ENCODE measurements around the gene SAP30BP. TPM values are rescaled to one million over a fixed set of nuclear protein-coding genes. Genes with fewer than 3 reads are reported as not detected.

Gene SAP30BP
- 10 to 100 TPM; 58.0 to 78.9 (median 61.7) TPM for total RNA-seq

DNA sequence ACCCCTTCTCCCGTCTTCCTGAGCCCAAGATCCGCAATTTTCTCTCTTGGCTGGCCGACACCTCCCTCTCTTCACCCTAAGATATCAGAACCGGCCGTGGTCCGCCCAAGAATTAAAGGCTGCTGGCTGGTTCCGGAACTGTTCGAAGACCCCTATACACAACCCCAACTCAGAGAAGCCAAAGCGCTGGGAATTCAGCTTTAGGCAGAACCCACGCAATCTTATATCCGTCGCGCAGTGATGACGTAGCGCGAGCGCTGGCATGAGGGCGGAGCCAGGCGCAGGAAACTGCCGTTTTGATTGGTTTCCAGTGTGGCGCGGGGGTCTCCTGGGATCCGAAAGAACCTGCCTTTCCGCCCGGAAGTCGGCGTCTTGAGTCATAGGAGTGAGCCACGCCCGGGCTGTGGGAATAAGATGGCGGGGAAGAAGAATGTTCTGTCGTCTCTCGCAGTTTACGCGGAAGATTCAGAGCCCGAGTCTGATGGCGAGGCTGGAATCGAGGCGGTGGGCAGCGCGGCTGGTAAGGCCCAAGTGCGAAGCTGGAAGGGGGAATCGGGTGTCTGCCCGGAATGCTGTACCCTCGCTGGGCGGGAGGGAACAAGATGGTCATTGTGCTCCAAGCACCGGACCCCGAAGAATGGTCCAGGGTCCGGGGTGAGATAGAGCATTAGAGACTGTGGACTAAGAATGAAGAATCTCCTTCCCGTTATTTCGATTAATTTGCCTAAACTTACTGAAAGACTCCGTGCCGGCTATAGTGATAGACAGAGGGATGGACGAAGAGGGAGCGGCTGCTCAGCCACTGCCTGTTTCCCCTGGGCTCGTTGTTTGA lies at the start of gene SAP30BP, which contains the start of gene RECQL5:
Gene SAP30BP (plus strand): TSS at position 380 of the 832 bp plus-strand sequence. CDS start 35 bp downstream, at position 415.
Gene RECQL5 (minus strand): TSS at position 196 of the 832 bp plus-strand sequence. CDS start 597 bp downstream, outside the sequence.
- TF ChIP-seq CTCF (IDR thresholded peaks at IDR 0.05; ENCODE audit: low read depth): no peak

DNA sequence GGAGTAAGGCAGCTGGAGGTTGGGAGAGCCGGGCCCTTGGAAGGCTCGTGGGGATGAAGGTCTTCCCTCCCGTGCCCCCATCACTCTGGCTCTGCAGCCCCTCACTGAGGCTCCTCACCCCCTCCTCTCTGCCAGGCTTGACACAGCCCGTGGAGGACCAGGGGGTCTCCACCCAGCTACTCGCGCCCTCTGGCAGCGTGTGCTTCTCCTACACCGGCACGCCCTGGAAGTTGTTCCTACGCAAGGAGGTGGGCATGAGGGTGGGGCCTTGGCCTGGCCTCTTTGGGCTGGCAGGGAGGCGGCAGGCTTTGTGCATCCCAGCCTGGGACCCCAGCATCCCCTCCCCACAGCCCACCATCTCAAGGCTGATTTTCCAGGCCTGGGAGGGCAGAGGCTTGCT lies 49.5 kb upstream of the SAP30BP start:
- TF ChIP-seq CTCF (IDR thresholded peaks at IDR 0.05; ENCODE audit: low read depth): no peak

DNA sequence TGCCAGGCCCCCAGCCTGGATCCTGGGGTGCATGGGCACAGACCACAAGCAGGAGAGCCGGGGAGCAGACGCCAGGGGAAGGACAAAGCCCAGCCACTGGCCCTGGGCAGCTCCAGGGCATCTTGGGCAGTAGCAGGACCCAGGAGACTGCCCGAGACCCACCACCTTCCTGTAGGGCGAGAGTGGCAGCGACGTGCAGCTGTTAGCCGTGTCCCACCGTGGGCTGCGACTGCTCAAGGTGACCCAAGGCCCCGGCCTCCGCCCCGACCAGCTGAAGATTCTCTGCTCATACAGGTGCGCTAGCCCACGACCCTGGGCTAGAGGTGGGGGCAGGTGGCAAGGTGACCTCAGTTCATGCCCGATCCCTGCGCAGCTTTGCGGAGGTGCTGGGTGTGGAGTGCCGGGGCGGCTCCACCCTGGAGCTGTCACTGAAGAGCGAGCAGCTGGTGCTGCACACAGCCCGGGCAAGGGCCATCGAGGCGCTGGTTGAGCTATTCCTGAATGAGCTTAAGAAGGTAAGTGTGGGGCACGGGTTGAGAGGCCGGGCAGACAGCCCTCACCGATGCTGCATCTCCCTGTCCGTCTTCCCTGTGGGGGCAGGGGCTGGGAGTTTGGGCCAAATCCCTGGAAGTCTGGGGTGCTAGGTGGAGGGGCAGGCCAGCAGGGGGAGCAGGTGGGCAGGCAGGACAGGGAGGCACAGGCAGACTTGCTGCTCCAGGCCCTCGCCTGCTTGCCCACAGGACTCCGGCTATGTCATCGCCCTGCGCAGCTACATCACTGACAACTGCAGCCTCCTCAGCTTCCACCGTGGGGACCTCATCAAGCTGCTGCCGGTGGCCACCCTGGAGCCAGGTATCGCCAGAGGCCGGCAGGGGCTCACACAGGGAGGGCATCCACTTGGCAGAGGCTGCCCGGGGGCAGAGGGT lies 47.4 kb upstream of the SAP30BP start:
- TF ChIP-seq CTCF (IDR thresholded peaks at IDR 0.05; ENCODE audit: low read depth): no peak

DNA sequence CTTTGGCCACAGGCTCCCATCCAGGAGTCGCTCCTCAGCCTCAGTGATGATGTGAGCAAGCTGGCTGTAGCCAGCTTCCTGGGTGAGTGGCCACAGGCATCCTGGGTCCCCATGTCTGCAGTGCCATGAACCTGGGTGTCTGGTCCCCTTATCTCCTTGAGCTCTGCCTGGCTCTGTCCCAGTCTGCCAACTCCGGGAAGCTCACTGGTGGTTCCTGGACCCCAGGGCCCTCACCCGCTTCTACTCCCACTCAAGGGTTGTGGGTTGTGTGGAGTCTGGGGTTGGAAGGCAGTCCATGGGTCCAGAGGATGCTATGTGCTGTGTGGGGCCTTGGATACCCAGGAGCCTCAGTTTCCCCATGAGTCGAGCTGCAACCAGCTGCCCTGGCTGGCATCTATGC lies 45.6 kb upstream of the SAP30BP start:
- no peak for TF ChIP-seq CTCF (IDR thresholded peaks at IDR 0.05; ENCODE audit: low read depth)

- TF ChIP-seq CTCF (IDR thresholded peaks at IDR 0.05; ENCODE audit: low read depth): no peak
These were observed 45.1 kb upstream of the SAP30BP start for GRCh38 chr17:75622076-75622475.

DNA sequence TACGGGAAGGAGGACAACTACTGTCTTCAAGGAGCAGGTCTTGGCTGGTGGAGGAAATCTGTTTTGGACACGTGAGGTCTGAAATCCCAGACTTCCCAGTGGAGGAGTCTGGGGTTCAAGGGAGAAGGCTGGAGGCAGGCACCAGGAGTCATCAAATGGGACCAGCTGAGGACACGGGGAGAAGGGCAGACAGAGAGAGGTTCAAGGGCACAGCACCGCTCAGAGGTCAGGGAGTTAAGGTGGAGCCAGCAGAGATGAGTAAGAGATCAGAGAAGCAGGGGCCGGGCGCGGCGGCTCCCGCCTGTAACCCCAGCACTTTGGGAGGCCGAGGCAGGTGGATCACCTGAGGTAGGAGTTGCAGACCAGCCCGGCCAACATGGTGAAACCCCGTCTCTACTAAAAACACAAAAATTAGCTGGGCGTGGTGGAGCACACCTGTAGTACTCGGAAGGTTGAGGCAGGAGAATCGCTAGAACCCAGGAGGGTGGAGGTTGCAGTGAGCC lies 44.3 kb upstream of the SAP30BP start:
- no peak for TF ChIP-seq CTCF (IDR thresholded peaks at IDR 0.05; ENCODE audit: low read depth)

GRCh38 chr17:75623386-75623785 lies 43.8 kb upstream of the SAP30BP start:
- no peak for TF ChIP-seq CTCF (IDR thresholded peaks at IDR 0.05; ENCODE audit: low read depth)
